GM18498 (cell line): ENCODE measurements around the gene CX3CR1.
"Not testable (repeated sequence)": the region's sequence is repeated elsewhere in the genome, so short reads cannot be mapped to it uniquely, and the experiment has no call there.

Experiments
- ATAC-seq: cut with Tn5 transposase; IDR thresholded peaks from one replicate; pipeline ENCODE4 v1.9.1; 2021; ENCODE audit warnings: mild to moderate bottlenecking, moderate library complexity; ENCODE audit not compliant: unreplicated experiment

CX3CR1 gene

GRCh38 chr3:39269528-39269927, 10.3 kb downstream of the CX3CR1 start:
- ATAC-seq: no peak

- ATAC-seq: no peak
Measured at GRCh38 chr3:39268549-39268900, 11.3 kb downstream of the CX3CR1 start.

GRCh38 chr3:39267631-39268548, 11.9 kb downstream of the CX3CR1 start:
- no peak for ATAC-seq

DNA sequence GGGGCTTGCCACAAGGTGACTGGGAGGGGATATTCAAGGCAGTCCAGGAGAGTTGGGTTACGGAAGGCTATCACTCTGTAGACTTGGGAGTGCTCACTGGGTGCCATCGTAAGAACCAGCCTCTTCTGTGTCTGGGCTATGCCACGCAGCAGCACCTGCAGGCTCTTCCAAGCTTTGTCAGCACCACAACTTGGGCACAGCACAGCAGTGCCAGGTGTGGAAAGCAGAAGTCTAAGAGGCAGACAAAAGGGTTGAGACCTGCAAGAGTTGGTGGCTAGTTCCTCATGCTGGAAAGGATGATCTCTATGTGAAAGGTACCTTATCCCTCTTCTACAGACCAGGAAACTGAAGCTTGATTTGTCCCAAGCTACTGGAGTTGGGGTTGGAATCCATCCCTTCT, 15.8 kb downstream of the CX3CR1 start:
- ATAC-seq: no peak

DNA sequence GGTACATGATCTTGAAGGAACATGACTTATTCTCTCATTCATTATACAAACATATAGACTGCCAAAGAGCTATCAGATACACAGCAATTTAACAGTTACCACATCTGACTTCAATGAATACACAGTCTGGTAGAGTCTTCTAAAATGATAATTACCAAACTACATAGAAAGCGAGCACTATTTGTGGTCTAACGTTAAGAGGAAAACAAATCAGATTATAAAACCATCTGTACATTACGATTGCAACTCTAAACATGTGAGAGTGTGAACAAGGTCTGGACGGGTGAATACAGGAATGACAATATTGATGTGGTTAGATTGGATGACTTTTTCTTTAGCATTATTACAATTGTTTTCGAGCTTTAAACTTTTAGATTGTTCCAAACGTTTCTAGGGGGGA, 16.3 kb downstream of the CX3CR1 start:
- ATAC-seq: no peak

DNA sequence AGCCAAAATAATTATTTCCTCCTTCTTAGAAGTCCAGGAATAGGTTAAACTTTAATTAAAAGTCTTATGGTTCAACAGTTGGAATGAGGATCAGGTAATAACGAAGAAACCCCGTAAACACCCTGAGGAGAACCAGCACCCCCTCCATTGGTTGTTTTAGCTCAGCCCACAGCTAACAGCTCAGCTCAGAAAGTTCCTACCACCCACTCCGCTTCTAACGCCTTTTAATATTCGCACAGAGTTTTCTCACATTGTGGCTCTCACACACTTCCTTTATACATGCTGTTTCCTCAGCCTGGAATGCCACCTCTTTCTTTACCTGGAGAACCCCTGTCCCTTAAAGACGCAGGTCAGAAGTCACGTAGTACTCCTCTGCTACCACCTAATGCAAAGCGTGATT, 17.0 kb downstream of the CX3CR1 start:
- ATAC-seq: no peak

DNA sequence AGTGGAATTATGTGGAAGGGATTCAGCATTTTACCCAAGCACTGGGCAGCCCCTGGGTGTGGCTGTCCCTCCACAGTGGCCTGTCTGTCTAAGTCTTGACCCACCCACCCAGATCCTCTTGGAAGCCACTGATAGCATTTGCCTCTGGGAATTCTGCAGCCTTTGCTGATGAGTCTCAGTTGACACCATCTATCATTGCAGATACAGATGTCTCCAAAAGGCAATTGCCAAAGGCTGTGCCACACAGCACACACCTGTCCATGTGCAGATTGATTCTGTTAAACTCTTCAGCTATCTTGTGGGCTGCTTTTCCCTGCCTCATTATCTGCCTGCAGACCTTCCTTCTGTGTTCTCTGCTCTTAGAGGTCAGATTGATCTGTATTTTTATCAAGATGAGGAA, 18.1 kb downstream of the CX3CR1 start:
- ATAC-seq: no peak

- peak; percentile 46 for ATAC-seq
Measured at GRCh38 chr3:39260957-39261356, 18.9 kb downstream of the CX3CR1 start.

- no peak for ATAC-seq
Measured at GRCh38 chr3:39260318-39260717, 19.5 kb downstream of the CX3CR1 start.

DNA sequence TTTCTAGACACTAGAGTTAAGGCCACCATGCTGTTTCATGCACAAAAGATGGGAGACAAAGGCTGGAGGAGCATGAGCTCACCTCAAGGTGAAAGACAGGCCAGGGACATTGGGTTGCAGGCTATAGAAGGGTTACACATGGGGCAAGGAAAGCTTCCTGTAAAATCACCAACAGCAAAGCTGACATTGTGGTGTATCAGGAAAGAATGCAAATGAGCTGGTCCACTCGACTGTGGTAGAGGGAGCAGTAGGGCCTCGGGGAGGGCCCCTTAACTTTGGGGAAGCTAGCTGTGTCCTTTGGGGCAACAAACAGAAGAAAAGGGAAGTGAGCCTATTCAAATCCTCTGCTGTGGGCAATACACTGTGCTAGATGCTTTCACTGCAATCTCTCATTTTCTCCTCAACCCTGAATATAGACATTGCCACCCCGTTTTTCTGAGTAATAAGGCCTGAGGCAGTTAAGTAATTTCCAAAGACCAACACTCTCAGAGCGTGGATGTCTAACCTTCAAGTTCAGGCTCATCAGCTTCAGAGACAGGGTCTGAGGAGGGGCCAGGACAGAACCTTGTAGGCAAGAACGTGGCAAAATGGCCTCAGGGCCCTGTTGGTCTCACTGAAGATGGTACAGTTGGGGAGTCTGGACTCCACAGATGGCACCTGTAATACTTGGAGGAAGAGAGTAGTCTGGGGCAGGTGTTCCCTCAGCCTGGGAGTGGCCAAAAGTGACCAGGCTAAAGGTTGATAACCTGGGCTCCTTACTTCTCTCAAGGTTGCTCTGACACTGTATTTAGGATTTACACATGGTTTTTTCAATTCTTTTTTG, 24.1 kb downstream of the CX3CR1 start:
- peak; percentile 99 for ATAC-seq

DNA sequence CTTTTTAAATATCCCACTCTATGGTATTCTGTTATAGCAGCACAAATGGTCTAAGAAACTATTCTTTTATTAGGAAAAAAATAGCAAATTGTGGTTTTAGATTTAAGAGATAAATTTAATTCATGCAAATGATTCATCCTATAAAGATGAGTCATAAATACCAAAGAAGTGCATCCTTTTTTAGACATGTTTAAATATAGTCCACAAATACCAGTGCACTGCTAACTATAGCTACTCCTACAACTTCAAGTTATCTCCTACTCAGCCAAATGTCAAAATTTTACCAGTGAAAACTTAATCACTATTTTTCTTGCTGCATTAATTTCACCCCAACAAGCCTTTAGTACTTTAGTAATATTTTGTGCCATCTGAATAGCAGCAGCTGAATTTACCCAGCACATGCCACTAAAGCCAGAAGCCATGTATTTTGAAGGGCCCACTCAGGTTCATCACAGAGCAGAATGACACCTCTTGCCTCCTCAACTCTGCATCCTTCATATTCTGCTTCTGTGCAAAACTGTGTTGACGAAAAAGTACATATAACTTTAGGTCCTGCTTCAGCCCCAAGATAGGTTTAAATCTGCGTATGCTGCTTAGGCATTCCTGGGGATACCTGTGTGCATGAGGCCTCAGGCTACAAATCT, 24.9 kb downstream of the CX3CR1 start:
- ATAC-seq: peak; percentile 9

- no peak for ATAC-seq
Measured at GRCh38 chr3:39251576-39251975, 28.3 kb downstream of the CX3CR1 start.

DNA sequence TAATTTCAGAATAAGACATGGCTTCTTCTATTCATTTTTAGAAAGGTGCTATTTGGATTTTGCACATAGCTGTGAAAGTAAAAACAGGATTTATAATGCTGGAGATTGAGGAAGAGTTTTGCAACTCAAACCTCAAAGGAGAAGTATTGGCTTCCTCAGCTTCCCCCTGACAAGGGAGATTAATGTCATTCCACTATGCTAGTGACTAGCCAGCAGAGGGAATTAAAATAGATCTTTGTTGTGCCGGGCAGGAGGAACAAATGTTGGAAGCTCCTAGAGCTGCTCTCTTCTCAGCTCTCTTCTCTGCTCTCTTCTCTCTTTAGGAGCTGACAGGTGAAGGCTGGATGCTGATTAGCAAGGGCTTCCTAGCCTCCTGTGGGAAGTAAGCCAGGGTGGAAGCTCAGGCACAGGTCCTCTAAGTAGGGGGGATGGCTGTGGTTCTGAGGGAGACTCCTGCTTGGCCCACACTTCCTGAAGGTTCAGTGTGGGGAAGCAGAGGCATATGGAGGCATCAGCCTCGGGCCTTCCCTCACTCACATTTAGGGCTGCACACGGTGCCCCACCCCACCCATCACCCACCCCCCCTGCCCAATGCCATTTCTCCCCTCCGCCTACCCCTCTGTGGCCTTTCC, 29.6 kb downstream of the CX3CR1 start:
- ATAC-seq: no peak

- ATAC-seq: peak; percentile 68
Measured at GRCh38 chr3:39249453-39250115, 30.3 kb downstream of the CX3CR1 start.

- no peak for ATAC-seq
Measured at GRCh38 chr3:39241561-39241960, 38.3 kb downstream of the CX3CR1 start.

GRCh38 chr3:39237027-39237426, 42.8 kb downstream of the CX3CR1 start:
- no peak for ATAC-seq

GRCh38 chr3:39234651-39235050, 45.2 kb downstream of the CX3CR1 start:
- ATAC-seq: no peak

DNA sequence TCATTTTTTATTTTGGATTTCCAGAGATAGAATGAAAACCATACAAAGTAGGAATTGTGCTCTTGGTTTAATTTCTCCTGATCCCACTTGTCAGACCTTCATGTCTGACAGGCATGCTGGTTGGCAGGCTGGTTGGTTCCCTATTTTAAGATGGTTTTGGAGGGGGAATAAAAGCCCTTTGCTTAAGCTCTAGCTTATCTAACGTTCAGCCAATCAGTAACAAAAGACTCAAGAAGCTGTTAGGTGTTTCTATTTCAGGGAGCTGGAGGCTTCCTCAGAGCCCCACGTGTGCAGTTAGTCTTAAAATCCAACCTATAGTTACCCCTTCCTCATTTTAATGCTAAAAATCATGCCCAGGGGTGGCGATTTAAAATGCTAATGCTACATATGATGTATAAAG, 47.0 kb downstream of the CX3CR1 start:
- no peak for ATAC-seq

DNA sequence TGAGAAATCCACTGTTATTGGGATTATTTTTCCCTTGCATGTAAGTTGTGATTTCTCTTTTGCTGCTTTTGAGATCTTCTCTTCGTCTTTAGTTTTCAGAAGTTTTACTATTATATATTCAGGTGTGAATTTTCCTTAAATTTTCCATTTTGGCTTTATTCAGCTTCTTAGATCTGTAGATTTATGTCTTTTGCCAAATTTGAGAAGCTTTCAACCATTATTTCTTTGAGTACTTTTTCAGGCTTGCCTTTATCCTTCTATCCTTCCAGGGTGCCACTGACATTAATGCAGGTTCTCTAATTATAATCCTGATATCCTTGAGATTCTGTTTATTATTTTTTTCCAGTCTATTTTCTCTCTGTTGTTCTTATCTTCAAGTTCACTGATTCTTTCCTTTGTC, 49.4 kb downstream of the CX3CR1 start:
- no peak for ATAC-seq

- ATAC-seq: no peak
Measured at GRCh38 chr3:39228496-39228895, 51.3 kb downstream of the CX3CR1 start.

GRCh38 chr3:39227596-39227995, 52.2 kb downstream of the CX3CR1 start:
- ATAC-seq: not testable (repeated sequence)
